Ishikawa (cell line): ENCODE results near the gene KIF3A.

ENCODE experiments used
- CEBPB ChIP-seq: IDR thresholded peaks from 2 replicates; pipeline ENCODE4 v1.6.1; 2012
- EGR1 ChIP-seq: IDR thresholded peaks from 2 replicates; pipeline ENCODE4 v1.6.1; 2012
- EP300 ChIP-seq: IDR thresholded peaks from 2 replicates; pipeline ENCODE4 v1.6.1; 2012; ENCODE audit warnings: borderline replicate concordance
- FOXM1 ChIP-seq: IDR thresholded peaks from 2 replicates; pipeline ENCODE4 v1.6.1; 2012; ENCODE audit warnings: low read depth, borderline replicate concordance
- NFIC ChIP-seq: IDR thresholded peaks from 2 replicates; pipeline ENCODE4 v1.6.1; 2012
- RAD21 ChIP-seq: IDR thresholded peaks from 2 replicates; pipeline ENCODE4 v1.6.1; 2012; ENCODE audit warnings: low read depth
- TAF1 ChIP-seq: IDR thresholded peaks from 2 replicates; pipeline ENCODE4 v1.6.1; 2012; ENCODE audit warnings: low read depth, mild to moderate bottlenecking
- TCF12 ChIP-seq: IDR thresholded peaks from 2 replicates; pipeline ENCODE4 v1.6.1; 2012; ENCODE audit warnings: low read depth
- TEAD4 ChIP-seq: IDR thresholded peaks from 2 replicates; pipeline ENCODE4 v1.6.1; 2012
- YY1 ChIP-seq: IDR thresholded peaks from 2 replicates; pipeline ENCODE4 v1.6.1; 2012; ENCODE audit warnings: low read depth
- ZBTB7A ChIP-seq: IDR thresholded peaks from 2 replicates; pipeline ENCODE4 v1.6.1; 2012; ENCODE audit warnings: low read depth
- TF ChIP-seq, protein P1 (sequence below): IDR thresholded peaks from 2 replicates; pipeline ENCODE4 v1.6.1; 2012; ENCODE audit warnings: low read depth, mild to moderate bottlenecking

- TF ChIP-seq YY1 (no peak), EP300 (no peak), NFIC (no peak), TAF1 (no peak), CEBPB (no peak), EGR1 (no peak), TCF12 (no peak), RAD21 (no peak), TEAD4 (no peak), FOXM1 (no peak), ZBTB7A (no peak)
- TF ChIP-seq, protein P1, sequence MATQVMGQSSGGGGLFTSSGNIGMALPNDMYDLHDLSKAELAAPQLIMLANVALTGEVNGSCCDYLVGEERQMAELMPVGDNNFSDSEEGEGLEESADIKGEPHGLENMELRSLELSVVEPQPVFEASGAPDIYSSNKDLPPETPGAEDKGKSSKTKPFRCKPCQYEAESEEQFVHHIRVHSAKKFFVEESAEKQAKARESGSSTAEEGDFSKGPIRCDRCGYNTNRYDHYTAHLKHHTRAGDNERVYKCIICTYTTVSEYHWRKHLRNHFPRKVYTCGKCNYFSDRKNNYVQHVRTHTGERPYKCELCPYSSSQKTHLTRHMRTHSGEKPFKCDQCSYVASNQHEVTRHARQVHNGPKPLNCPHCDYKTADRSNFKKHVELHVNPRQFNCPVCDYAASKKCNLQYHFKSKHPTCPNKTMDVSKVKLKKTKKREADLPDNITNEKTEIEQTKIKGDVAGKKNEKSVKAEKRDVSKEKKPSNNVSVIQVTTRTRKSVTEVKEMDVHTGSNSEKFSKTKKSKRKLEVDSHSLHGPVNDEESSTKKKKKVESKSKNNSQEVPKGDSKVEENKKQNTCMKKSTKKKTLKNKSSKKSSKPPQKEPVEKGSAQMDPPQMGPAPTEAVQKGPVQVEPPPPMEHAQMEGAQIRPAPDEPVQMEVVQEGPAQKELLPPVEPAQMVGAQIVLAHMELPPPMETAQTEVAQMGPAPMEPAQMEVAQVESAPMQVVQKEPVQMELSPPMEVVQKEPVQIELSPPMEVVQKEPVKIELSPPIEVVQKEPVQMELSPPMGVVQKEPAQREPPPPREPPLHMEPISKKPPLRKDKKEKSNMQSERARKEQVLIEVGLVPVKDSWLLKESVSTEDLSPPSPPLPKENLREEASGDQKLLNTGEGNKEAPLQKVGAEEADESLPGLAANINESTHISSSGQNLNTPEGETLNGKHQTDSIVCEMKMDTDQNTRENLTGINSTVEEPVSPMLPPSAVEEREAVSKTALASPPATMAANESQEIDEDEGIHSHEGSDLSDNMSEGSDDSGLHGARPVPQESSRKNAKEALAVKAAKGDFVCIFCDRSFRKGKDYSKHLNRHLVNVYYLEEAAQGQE, result no peak
These were observed 52.9 kb downstream of the KIF3A start for GRCh38 chr5:132684491-132684890.
